Activated CD8-positive, alpha-beta T cell treated with anti-CD3 and anti-CD28 coated beads, Interleukin-2, amount 10 ng/mL, durations not matched to agents 7 days and 5 days (primary cell): Measurements from ENCODE around the gene MAPK8IP1. TPM values are rescaled to one million over a fixed set of nuclear protein-coding genes. Genes with fewer than 3 reads are reported as not detected.
"Not testable (repeated sequence)": the region's sequence is repeated elsewhere in the genome, so short reads cannot be mapped to it uniquely, and the experiment has no call there.

Experiments
- ATAC-seq: fragments of 150-1000 bp; cut with Tn5 transposase; one replicate; pipeline ENCODE4 v1.10.0; 2021; ENCODE audit warnings: moderate library complexity
- CTCF ChIA-PET: fragments of 350-600 bp; sonication (Branson Sonifier 250); formaldehyde crosslinking; loops from one replicate; lab custom pipeline; 2021; ENCODE audit warnings: antibody characterized with exemption; lab: Charles Lee
- POLR2A ChIA-PET: fragments of 350-600 bp; sonication (Branson Sonifier 250); formaldehyde crosslinking; loops from one replicate; lab custom pipeline; 2021; ENCODE audit warnings: antibody characterized with exemption; lab: Charles Lee
- DNase-seq: peaks from one replicate; pipeline ENCODE4 v3.0.0-alpha.2; 2020
- H3K27ac Mint-ChIP-seq: one replicate; pipeline ENCODE4 v1.8.0; 2021; ENCODE audit warnings: mild to moderate bottlenecking, mixed read lengths
- H3K27me3 Mint-ChIP-seq: one replicate; pipeline ENCODE4 v1.8.0; 2021; ENCODE audit warnings: low read depth, mixed read lengths
- H3K36me3 Mint-ChIP-seq: one replicate; pipeline ENCODE4 v1.8.0; 2021; ENCODE audit warnings: low read depth, mixed read lengths
- H3K4me1 Mint-ChIP-seq: one replicate; pipeline ENCODE4 v1.8.0; 2021; ENCODE audit warnings: low read depth, mixed read lengths
- H3K4me3 Mint-ChIP-seq: one replicate; pipeline ENCODE4 v1.8.0; 2021; ENCODE audit warnings: mild to moderate bottlenecking, mixed read lengths
- H3K9me3 Mint-ChIP-seq: one replicate; pipeline ENCODE4 v1.8.0; 2022; ENCODE audit warnings: mixed read lengths; ENCODE audit not compliant: insufficient read depth
- total RNA-seq, 2 experiments: library from RNA; stranded (reverse); gene quantifications; one replicate each; pipeline ENCODE4 v1.2.3, GENCODE V29; 2021

Gene MAPK8IP1
- total RNA-seq, 2 experiments from 2014 or later, result 0.95 to 1.3 TPM

DNA sequence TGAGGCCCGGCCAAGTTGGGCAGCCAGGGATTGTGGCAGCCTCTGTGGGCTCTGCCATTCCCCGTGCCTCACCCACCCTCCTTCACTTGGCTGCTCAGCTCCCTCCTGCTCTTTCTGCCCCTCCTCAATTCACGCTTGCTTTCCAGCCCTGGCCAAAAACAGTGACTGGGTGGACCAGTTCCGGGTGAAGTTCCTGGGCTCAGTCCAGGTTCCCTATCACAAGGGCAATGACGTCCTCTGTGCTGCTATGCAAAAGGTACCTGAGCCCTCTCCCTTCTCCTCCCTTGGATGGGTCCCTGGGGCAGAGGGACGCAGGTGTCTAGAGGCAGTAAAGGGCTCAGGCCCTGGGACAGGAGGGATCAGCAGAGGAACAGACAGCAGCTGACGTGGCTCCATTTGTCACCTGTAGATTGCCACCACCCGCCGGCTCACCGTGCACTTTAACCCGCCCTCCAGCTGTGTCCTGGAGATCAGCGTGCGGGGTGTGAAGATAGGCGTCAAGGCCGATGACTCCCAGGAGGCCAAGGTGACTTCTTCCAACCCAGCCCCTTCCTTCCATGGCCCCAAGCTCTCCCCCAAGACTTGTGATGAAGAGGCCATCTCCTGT lies 19.0 kb downstream of the MAPK8IP1 start:
- no peaks in the 10 kb centered on the region for H3K36me3 Mint-ChIP-seq
- H3K27ac Mint-ChIP-seq, result no peak overlapping the region
- DNase-seq (no peak), ATAC-seq (no peak)
- ChIA-PET CTCF (no interaction called here), POLR2A (no interaction called here)
- no peak overlapping the region for H3K4me3 Mint-ChIP-seq
- H3K9me3 Mint-ChIP-seq, result no peaks in the 10 kb centered on the region
- peaks cover 13% of the 10 kb centered on the region for H3K27me3 Mint-ChIP-seq
- H3K4me1 Mint-ChIP-seq, result peaks cover 14% of the 10 kb centered on the region

- no peaks in the 10 kb centered on the region for H3K36me3 Mint-ChIP-seq
- peaks cover 13% of the 10 kb centered on the region for H3K27me3 Mint-ChIP-seq
- no peak overlapping the region for H3K27ac Mint-ChIP-seq
- H3K4me1 Mint-ChIP-seq, result peaks cover 13% of the 10 kb centered on the region
- CTCF ChIA-PET, result no interaction called here
- no peak overlapping the region for H3K4me3 Mint-ChIP-seq
- DNase-seq (no peak), ATAC-seq (no peak)
- no peaks in the 10 kb centered on the region for H3K9me3 Mint-ChIP-seq
- POLR2A ChIA-PET, result no interaction called here
Measured at GRCh38 chr11:45905095-45905494, 19.6 kb downstream of the MAPK8IP1 start.

- POLR2A ChIA-PET, ATAC-seq, DNase-seq, H3K27ac Mint-ChIP-seq, H3K4me3 Mint-ChIP-seq, H3K36me3 Mint-ChIP-seq, H3K9me3 Mint-ChIP-seq, CTCF ChIA-PET: not testable (repeated sequence)
- Mint-ChIP-seq H3K4me1 (peaks cover 12% of the 10 kb centered on the region), H3K27me3 (peaks cover 10% of the 10 kb centered on the region)
Measured at GRCh38 chr11:45905576-45905975, 20.1 kb downstream of the MAPK8IP1 start.

GRCh38 chr11:45906096-45906682 lies 20.7 kb downstream of the MAPK8IP1 start:
- Mint-ChIP-seq H3K9me3 (no peaks in the 10 kb centered on the region), H3K4me3 (no peak overlapping the region), H3K36me3 (peaks cover 7% of the 10 kb centered on the region), H3K27ac (no peak overlapping the region), H3K27me3 (peaks cover 4% of the 10 kb centered on the region), H3K4me1 (peaks cover 11% of the 10 kb centered on the region)
- ChIA-PET POLR2A (no interaction called here), CTCF (no interaction called here)
- DNase-seq, result no peak
- ATAC-seq, result no peak

DNA sequence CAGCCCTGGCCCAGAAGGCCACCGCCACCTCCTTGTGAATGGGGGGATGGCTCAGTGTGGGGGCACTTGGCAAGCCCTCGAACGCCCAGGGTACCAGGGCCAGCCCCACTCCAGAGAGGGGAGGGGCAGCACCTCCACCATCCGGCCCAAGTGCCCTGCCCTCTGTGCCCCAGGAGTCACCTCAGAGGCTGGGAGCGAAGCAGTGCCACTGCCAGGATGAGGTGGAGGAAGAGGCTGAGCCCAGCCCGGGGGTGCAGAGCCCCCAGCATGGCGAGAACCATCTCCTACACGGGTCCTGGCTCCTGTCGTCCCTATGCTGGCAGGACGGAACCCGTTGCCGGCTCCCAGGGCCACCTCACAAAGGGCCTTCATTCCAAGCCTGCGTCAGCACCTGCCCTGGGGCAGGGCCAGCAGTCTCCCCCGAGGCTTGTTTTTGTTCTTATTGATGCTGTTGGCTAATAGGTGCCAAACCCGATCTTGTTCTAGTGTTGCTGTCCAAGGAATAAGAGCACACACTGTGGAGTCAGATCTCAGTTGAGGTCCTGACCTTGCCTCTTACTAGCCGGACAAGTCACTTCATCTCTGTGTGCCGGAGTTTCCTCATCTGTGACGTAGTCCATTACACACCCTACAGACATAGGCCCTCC lies 21.6 kb downstream of the MAPK8IP1 start, which contains the start of gene FREY1:
Gene FREY1, minus strand, starts transcription at position 307 of the 647 bp plus-strand sequence. Its CDS starts 26 bp downstream, at position 281.
- ChIA-PET POLR2A (interaction anchor here (0.7 kb wide), 1 partner anchor 11 kb away, joined by 4 read pairs; the partner anchor contains the start of gene PEX16), CTCF (no interaction called here)

DNA sequence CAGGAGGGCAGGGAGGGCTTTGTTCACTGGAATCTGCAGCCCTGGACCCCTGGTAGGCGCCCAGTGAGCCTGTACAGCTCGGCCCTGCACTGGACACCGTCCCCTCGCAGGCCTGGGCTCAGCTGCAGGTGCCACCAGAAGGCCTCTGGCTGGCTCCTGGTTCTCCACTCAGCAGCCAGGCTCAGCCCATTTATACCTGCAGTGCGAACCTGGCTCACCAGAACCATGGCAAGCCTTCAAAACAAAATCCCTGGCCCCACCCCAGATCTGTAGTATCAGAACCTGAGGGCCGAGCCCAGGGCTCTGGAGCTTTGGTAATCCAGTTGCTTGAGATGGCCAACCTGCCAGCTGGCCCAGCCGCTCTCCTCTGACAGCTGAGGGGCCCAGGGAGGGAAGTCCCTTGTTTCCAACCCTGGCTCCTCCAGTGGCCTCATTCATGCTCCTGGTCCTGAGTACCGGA lies 22.5 kb downstream of the MAPK8IP1 start:
- ChIA-PET CTCF (no interaction called here), POLR2A (interaction anchor here (0.7 to 1.7 kb wide), 2 partner anchors 10 kb away, joined by 4 to 5 read pairs; partner anchors contain the start of gene PEX16)
- DNase-seq (no peak), ATAC-seq (no peak)
- Mint-ChIP-seq H3K36me3 (peaks cover 11% of the 10 kb centered on the region), H3K27ac (no peak overlapping the region), H3K4me3 (no peak overlapping the region), H3K9me3 (no peaks in the 10 kb centered on the region), H3K27me3 (no peaks in the 10 kb centered on the region), H3K4me1 (peaks cover 11% of the 10 kb centered on the region)

More for the DNA sequence above, 21.6 kb downstream of the MAPK8IP1 start, which contains the start of gene FREY1:
- Mint-ChIP-seq H3K9me3 (no peaks in the 10 kb centered on the region), H3K4me3 (no peak within 1 kb of the TSS), H3K27me3 (no peaks in the 10 kb centered on the region), H3K27ac (no peak within 1 kb of the TSS), H3K4me1 (peaks cover 11% of the 10 kb centered on the region), H3K36me3 (peaks cover 11% of the 10 kb centered on the region)
- no peak for DNase-seq
- no peak for ATAC-seq

DNA sequence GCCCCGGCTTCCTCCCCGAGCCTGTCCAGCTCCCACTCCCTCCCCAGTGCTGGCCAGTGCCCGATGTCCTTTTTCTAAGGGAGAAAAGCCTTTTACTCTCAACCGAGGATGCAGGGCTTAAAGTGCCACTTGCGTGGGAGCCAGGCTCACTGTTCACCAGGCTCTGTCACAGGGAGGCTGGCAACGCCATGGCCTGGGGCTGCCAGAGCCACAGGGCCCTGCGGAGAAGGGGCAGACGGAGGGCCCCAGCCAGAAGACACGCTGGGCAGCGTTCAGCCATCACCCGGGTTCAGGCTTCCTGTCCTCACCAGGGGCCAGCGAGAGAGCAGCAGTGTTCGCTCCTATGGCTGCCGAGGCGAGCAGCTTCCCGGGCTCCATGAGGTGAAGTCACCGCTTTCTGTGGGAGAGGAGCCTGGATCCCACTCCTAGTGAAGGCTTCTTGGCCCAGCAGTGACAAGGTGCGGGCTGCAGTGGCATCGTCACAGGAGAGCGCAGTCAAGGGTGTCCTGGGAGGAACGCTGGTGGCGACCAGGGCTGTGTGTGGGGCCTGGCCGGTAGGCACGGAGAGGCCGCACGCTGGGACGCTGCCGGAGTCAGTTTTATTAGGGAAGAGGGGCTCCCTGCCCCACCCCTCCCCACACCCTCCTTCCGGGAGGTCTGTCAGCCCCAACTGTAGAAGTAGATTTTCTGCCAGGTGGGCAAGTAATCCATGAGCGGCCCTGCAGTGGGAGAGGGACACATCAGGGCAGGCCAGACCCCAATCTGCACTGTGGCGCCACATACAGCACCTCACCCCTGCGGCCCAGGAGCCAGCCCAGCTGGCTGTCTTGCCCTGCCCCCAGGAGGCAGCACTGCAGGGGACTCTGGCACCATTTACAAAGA lies 24.4 kb downstream of the MAPK8IP1 start:
- POLR2A ChIA-PET, result interaction anchor here (0.7 to 1.7 kb wide), 2 partner anchors 8 to 37 kb away, joined by 3 to 5 read pairs; partner anchors contain the start of gene PEX16
- CTCF ChIA-PET, result no interaction called here
- H3K27ac Mint-ChIP-seq, result no peak overlapping the region
- no peaks in the 10 kb centered on the region for H3K27me3 Mint-ChIP-seq
- H3K4me1 Mint-ChIP-seq, result peaks cover 19% of the 10 kb centered on the region
- H3K4me3 Mint-ChIP-seq, result no peak overlapping the region
- ATAC-seq (no peak), DNase-seq (no peak)
- no peaks in the 10 kb centered on the region for H3K9me3 Mint-ChIP-seq
- H3K36me3 Mint-ChIP-seq, result peaks cover 15% of the 10 kb centered on the region

DNA sequence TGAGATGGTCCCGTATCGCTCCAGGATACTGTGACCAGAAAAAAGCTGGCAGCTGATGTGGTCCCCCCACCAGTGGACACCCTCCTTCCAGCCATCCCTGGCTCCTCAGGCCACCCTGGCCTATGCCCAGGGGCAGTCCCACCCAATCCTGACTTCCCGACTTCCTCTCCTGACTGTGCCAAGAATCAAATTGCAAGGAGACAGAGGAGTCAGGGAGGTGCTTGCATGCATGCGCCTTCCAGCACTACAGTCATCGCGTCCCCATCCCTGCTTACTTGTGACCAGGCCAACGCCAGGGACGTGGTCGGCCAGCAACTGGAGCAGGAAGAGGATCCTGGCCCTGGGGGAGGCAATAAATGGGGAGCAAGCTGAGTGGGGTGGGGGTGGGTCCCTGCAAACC lies 25.2 kb downstream of the MAPK8IP1 start:
- H3K27ac Mint-ChIP-seq, result no peak overlapping the region
- H3K27me3 Mint-ChIP-seq, result no peaks in the 10 kb centered on the region
- POLR2A ChIA-PET, result no interaction called here
- H3K4me1 Mint-ChIP-seq, result peaks cover 18% of the 10 kb centered on the region
- CTCF ChIA-PET, result no interaction called here
- no peaks in the 10 kb centered on the region for H3K9me3 Mint-ChIP-seq
- H3K36me3 Mint-ChIP-seq, result peaks cover 20% of the 10 kb centered on the region
- DNase-seq (no peak), ATAC-seq (no peak)
- no peak overlapping the region for H3K4me3 Mint-ChIP-seq

DNA sequence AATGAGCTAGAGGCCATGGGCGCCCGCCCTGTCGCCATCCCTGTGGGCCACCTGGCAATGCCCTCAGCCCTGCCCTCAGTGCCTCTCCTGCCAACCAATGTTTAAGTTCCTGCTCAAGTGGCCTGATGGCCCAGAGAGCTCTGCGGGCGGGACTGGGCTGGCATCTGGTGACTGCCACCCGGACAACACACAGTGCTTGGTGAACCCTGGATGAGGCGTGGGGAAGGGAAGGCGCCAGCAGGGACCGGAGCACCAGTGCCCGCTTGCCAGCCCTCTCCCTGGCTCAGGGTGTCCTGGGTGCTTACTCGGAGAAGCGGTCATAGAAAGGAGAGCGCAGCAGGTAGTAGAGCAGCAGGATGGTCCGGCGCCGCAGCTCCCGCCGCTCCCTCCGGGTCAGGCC lies 28.1 kb downstream of the MAPK8IP1 start:
- peaks cover 27% of the 10 kb centered on the region for H3K36me3 Mint-ChIP-seq
- no peaks in the 10 kb centered on the region for H3K27me3 Mint-ChIP-seq
- DNase-seq (no peak), ATAC-seq (no peak)
- POLR2A ChIA-PET, result interaction anchor here (0.9 kb wide), 1 partner anchor 14 kb away, joined by 3 read pairs; no protein-coding TSS in a partner anchor
- H3K27ac Mint-ChIP-seq, result no peak overlapping the region
- peaks cover 25% of the 10 kb centered on the region for H3K4me1 Mint-ChIP-seq
- H3K4me3 Mint-ChIP-seq, result no peak overlapping the region
- no peaks in the 10 kb centered on the region for H3K9me3 Mint-ChIP-seq
- CTCF ChIA-PET, result no interaction called here

GRCh38 chr11:45913942-45914635 lies 28.6 kb downstream of the MAPK8IP1 start:
- Mint-ChIP-seq H3K9me3 (no peaks in the 10 kb centered on the region), H3K36me3 (peaks cover 27% of the 10 kb centered on the region), H3K27ac (no peak overlapping the region), H3K4me1 (peaks cover 31% of the 10 kb centered on the region), H3K4me3 (no peak overlapping the region), H3K27me3 (no peaks in the 10 kb centered on the region)
- ATAC-seq, result no peak
- CTCF ChIA-PET, result no interaction called here
- no peak for DNase-seq
- POLR2A ChIA-PET, result interaction anchor here (0.9 kb wide), 1 partner anchor 13 kb away, joined by 3 read pairs; no protein-coding TSS in a partner anchor

- Mint-ChIP-seq H3K27ac (no peak overlapping the region), H3K4me3 (no peak overlapping the region), H3K9me3 (no peaks in the 10 kb centered on the region), H3K4me1 (peaks cover 42% of the 10 kb centered on the region), H3K27me3 (no peaks in the 10 kb centered on the region), H3K36me3 (peaks cover 24% of the 10 kb centered on the region)
- POLR2A ChIA-PET, result interaction anchor here (0.6 kb wide), 1 partner anchor 14 kb away, joined by 3 read pairs; no protein-coding TSS in a partner anchor
- CTCF ChIA-PET, result interaction anchor here (0.9 kb wide), 1 partner anchor 35 kb away, joined by 4 read pairs; no protein-coding TSS in a partner anchor
- DNase-seq (no peak), ATAC-seq (no peak)
Measured at GRCh38 chr11:45915446-45915845, 30.0 kb downstream of the MAPK8IP1 start.
